ENCODE measurements around the gene CTU2.

The CTU2 gene

DNA sequence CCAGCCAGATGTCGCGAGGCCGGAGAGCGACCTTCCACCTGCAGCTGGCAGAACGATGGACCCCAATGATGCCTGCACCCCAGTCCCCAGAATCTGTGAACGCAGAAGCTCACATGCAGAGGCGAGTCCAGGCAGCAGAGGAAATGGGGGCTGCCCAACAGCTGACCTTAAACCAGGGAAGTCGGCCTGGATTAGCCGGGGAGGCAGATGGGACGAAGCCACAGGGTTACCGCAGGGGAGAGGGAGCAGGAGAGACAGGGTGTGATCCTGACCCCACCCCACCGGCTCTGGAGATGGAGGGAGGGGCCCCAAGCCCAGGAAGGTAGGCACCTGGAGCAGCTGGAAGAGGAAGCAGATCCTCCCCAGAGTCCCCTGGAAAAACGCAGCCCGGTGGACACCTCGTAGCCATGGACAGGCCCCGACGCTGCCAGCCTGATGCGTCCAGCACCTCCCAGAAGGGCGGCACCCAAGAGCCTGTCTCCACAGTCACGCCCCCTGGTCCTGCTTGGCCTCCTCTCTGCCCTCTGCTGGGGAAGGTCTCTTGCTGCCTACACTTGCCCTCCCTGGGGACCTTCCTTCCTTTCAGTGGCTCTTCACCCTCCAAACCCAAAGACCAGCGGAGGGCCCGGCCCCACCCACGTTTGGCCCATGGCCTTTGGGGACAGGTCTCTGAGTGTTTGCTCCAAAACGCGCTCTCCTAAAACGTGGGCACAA is 41.4 kb downstream of the CTU2 start:
- no peak for DNase-seq

DNA sequence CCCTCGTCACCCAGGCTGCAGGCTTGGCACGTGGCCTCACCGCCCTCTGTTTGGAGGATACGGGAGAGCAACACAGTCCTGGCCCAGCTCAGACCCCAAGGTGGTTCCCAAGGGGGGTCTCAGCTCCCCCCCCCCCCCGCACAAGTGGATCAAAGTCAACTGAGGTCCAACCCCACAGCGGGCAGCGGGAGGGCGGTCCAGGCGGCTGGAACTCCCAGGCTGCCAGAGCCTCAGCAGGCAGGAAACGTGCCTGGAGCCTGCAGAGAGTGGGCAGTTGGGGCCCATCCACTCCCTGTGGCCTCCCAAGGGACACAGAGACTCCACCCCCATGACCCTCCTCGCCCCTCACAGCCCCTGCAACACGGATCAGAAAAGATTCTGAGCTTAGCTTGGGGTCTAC is 42.1 kb downstream of the CTU2 start:
- DNase-seq, result no peak

DNA sequence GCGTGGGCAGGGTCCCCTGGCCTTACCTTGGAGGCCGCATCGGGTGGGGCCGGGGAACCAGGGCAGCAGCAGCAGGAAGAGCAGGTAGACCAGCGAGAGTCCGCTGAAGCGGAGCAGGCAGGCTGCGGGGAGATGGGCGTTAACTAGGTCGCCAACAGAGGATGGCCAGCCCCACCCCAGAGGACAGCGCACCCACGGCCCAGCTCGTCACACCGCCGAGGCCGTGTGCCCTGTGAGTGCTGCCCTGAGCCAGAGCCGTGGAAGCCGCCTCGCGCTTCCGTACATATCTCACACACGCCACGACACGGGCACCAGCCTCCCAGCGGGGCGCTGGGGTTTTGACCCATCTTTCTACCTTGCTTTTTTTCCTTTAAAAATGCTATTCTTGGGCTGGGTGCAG is 43.1 kb downstream of the CTU2 start:
- no peak for DNase-seq

DNA sequence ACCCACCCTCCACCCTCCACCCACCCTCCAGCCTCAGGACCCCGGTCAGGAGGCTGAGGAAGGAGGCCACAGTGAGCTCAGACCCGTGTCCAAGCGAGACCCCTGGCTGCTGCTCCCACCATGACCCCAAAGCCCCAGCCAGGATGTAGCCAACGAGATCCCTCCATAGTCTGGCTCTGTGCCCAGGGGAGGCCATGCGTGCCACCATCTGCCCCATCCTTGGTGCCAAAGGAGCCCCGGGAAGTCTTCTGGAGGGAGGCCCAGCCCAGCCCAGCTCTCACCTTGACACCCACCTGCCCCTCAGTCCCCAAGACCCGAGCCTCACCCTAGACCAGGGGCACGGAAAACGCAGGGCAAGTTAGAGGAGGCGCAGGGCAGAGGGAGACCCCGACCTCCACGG is 44.6 kb downstream of the CTU2 start:
- no peak for DNase-seq

DNA sequence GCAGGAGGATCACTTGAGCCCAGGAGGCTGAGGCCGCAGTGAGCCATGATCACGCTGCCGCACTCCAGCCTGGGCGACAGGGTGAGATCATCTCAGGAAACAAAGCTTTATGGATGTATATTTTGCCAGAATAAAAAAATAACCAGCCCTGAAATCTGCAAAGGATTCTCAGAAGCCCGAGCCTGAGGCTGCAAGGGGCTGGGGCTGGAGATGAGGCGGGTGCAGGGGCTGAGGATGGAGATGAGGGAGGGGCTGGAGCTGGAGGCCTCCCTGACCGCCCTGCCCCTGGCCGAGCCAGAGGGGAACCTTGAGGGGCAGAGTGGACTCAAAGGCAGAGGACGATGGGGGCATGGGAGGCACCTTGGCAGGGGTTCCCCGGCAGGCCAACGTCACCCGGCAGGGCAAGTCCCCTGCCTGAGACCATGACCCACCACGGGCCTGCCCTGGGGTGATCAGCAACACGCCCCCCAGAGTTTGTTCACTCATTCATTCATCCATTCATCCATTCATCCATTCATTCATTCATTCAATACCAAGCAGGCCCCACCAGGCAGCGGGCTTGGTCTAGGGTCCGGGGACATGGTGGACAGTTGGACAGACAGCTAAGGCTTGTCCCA is 46.2 kb downstream of the CTU2 start:
- DNase-seq, result no peak

DNA sequence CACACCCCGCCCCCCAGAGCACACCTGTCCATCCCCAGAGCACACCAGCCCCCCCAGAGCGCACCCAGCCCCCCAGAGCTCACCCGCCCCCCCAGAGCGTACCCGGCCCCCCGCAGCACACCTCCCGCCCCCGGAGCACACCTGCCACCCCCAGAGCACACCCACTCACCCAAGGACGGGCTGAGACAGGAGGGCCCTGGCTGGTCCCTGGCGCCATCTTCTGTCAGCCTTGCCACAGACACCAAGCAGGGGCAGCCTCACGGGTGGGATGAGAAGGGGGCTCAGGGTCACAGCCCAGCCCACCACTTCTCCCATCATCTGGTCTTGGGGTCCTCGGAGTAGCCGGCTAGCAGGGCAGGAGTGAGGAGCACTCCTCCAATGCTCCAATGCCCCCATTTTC is 46.9 kb downstream of the CTU2 start:
- no peak for DNase-seq

DNA sequence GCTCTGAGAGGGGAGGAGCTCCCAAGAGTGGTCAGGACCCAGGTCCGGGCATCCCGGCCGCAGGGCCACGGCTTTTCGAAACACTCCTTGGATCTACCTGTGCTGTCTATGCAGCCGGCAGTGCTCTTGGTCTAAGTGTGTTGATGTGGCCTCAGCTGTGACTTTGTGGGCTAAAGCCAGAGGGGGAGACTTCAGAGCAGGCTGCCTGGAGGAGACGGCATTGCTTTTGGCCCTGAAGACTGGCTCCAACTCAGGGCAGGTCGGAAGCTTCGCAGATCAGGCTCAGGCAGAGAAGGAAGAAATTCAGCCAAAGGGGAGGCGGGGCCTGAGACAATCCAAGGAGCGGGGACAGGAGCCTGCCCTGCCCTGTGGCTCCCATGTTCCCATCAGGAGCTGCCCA is 47.3 kb downstream of the CTU2 start:
- no peak for DNase-seq

DNA sequence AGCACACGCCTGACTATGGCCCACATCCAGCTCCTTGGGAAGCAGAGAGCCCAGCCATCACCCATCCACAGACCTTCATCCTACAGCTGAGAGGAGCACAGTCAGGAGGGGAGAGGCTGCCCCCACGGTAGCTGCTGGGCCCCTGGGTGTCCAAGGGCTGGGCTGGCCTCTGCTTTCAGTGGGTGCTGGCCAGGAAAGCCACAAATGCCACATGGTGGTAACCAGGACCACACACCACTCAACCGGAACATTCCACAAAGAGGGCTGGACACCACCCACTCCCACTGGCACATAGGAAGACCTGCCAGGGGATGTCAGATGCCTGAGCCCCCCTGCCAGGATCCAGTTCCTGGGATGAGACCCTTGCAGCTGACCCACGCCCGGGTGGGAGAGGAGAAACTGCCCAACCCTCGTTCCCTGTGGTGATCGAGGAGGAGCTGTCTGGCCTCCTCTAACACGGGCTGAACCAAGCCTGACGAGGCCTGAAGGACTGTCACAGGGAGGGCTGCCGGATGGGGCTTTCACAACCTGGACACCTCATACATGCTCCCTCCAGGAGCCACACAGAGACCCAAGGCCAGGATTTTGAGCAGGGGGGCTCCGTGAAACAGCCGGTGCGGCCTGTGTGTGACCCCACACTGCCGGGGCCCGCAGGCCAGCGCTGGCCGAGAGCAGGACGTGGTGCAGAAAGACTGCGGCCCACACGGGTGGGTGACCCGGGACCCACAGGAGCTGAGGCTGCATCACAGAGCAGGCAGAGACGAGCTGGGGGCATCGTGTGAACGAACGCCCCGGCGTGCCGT is 48.0 kb downstream of the CTU2 start:
- no peak for DNase-seq

DNA sequence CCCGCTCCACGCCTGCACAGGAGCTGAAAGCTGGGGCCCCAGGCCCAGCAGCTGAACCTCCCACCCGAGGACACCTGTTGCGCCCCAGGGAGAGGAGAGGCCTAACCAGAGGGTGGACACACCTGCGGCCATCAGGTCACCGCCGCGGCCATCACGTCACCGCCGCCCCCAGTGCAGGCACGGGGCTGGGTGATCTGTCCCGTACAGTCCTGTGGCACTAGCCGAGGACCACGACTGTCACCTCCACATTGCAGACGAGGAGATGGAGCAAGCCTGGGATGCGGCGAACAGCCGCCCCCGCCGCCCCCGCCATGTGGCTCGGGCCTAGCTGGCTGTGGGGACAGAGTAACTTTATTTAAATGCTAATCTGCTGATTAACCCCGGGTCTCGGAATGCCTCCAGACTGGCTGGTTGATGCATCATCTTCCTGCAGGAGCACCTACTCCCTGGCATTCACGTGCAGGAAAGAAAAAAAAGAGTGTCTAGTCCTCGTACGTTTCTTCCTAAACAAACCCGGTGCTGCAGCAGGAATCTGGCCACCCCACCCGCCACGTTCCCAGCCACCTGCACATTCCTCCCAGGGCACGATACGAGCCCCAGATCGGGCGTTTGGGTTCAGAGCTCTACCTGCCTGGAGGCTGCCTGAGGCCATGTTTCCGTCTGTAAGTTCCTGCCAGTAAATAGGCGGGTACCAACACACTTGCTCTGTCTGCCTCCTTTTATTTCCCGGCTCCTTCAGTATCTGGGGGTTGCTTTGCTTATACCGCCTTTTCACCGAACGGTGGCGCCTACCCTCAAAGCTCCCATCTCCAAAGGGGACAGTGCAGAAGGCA is 48.8 kb downstream of the CTU2 start:
- DNase-seq, result no peak

DNA sequence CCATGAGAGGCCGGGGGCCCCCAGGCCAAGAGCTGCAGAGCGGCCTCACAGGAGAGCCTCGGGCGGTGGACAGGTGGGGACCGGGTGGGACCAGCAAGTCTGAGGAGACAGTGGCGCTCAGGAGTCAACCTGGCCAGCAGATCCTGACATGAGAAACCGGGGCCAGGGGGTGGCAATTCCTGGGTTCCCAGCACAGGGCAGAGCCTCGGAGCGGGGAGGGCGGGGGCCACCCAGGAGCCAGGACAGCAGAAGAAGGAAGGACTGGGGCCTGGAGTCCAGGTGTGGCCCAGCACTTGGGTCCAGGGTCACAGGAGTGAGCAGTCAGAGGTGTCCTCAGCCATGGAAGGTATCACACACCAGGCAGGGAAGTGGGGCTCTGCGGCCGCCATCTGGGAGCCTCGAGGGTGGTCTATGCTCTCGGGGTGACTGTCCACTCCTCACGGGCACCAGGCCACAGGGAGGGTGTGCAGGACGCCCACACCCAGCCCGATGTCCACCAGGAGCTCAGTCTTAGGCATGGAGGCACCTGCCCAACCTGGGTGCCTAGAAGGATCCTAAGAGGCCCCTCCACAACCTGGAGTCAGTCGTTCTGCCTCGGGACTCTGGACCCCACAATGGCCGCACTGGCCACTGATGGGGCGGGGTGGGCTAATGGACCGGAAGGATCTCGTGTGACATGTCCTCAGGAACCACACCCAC is 49.6 kb downstream of the CTU2 start:
- DNase-seq, result no peak

DNA sequence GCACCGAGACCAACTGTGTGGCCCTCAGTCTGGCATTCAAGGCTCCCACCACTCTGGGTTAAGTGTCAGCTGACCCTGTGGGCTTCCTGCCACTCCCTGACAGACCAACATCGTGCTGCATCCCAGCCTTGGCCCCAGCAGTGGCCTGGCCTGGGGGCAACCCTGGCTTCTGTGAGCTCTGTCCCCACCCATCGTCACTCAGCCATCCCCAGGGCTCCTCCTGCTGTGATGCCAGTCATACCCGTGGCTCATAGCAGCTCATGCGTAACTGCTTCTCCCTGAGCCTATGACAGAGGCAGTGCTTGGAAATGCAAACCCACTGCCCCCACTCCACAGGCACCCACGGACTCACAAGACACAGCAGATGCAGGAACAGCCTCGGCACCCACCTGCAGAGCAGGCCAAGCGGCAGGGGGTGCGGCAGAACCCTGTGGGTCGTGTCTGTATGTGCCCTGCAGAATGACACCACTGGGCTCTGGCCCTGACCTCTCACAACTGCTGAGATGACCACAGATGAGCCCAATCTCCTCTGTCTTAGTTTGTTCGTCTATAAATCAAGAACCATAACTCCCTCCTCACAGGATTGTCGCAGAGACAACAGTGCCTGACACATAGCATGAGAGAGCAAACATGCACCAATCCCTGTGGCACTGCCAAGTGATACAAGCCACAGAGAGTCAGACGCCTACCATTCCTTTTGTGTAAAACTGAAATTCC is 52.1 kb downstream of the CTU2 start:
- DNase-seq, result no peak

DNA sequence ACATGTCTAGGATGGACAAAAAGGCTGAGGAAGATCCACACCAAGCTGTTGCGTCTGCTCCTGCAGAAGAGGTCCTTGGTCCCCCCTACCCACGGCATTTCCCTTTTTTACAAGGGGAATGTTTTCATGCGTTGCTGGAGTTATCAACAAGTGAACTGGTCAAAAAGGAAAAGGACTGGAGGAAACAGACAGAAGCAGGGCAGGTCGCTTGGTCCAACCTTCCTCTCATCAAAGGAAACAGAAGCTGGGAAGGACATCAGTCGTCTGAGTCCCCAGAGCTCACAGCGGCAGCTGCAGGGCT is 52.6 kb downstream of the CTU2 start:
- DNase-seq, result no peak

DNA sequence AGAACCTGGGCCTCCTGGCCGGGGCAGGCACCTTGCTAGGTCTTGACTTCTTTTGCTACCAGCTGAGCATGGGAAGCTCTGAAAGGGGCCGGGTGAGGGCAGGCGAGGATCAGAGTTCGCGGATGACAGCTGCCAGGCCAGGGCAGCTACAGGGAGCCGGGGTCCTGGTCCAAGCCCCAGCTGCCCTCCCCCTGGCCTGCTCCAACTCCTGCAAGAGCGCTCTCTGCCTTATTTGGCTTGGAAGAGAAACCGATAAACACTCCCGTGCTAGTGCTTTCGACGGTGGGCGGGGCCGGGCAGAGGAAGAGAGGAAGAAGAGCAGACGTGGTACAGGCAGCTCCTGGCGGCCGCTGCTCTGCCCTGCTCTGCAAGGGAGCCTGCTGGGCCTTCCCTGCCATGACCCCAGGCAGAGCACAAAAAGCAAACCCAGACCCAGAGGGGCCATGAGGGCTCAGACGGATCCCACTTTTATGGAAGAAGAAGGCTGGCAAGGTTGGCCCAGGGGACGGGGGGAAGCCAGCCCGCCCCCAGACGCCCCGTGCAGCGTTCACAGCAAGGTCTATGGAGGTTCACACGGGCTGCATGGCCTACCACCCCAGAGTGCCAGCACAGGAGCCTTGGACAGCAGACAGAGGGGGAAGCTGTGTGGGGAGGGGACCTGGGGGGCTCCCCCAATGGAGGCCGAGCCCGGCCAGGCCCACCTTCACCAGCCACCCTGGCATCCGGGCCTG is 53.1 kb downstream of the CTU2 start:
- DNase-seq, result no peak

DNA sequence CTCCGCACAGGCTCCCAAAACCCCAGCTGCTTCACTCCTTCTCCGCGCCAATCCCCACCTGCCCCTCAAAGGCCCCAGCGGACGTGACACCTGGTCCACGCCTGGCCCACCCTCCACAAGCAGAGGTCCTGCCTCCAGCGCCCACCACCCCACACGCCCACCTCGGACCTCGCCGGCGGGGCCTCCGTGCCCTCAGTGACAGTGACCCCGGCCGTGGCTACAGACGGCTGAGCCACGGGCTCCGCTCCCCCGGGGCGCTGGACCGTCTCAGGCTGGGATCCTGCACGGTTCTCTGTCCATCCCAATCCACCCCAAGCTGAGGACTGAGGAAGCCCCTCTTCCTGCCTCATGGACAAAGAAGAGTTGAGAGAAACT is 53.7 kb downstream of the CTU2 start:
- no peak for DNase-seq

DNA sequence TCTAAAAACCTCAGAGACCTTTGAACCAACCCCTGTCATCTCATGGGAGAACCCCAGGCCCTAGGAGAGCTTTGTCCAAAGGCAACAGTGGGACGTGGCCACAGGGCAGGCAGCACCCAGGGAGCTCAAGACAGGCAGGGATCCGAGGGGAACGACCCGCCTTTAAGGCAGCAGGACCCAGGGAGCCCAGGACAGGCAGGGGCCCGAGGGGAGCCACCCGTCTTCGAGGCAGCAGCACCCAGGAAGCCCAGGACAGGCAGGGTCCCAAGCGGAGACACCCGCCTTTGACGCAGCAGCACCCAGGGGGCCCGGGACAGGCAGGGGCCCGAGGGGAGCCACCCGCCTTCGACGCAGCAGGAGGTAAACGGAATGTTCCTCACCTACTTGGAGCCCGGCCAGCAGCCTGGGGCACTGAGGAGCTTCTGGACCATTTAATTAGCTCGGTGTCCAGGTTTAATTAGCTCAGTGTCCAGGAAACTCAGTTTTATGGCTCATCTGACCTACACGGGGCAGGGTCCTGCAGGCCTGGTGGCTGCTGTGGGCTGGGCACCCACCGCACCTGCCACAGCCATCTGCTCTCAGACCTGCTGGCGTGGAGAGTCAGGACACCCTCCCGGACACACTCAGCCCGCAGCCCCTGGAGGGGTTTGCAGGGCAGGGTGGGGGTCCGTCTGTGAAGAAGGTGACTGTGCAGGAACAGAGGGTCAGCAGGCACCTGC is 54.3 kb downstream of the CTU2 start:
- no peak for DNase-seq

DNA sequence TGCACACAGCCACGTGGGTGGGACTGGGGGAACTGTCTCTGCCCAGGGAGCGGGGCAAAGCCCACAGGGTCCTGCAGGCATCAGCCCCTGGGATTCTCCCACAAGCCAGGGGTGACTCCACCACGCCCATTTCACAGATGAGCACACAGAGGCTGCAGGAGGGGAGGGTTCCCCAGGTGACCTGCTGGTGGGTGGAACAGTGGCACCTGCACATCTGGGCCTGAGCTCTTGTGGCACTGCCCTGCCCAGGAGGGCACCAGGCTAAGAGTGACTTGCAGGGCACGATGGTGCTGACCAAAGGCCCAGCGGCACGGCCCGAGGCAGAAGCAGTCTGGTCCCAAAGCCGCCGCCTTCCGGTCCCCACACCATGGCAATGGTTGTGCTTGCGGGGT is 54.8 kb downstream of the CTU2 start:
- DNase-seq, result no peak

DNA sequence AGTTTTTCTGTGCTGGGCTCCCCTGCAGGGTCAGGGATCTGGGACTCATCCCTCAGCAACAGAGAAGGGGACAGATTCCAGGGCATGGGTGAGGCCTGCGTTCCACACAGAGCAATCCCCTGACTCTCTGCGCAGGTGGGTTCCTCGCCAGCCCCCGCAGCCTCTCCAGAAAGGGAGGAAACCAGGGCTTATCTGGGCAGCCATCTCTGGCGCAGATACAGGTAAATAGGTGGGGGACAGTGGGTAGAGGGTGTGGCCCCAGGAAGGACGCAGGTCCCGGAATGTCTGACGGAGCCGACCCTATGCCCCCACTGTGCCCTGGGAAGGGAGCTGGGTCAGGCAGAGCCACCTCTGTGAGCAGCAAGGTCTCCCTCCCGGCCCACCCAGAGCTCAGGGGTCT is 55.5 kb downstream of the CTU2 start:
- DNase-seq, result no peak

DNA sequence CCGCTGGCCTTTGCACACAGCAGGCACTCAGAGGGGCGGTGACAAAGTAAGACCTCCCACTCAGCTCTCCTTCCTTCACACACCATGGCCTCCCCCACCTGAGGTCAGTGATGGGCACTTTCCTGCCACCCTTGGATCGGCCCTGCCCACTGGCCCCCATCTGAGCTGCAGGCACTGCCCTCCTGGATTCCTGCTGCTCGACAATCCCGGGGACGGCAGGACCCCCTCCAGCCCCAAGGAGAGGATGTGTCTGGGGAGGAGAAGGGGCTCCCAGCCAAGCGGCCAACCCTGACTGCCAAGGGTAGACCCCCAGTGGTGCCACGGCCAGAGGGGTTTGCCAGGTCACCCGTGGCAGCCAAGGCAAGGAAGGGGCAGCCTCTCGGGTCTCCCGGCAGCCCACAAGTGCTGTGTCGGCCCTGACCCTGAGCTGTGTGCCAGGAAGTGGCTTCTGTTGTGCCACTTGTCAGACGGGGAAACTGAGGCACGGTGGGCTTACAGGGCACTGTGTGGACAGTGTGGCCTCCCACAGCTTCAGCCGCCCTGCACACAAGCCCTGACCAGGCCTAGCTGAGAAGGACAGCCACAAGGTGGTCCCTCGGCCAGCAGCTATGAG is 56.1 kb downstream of the CTU2 start:
- no peak for DNase-seq

DNA sequence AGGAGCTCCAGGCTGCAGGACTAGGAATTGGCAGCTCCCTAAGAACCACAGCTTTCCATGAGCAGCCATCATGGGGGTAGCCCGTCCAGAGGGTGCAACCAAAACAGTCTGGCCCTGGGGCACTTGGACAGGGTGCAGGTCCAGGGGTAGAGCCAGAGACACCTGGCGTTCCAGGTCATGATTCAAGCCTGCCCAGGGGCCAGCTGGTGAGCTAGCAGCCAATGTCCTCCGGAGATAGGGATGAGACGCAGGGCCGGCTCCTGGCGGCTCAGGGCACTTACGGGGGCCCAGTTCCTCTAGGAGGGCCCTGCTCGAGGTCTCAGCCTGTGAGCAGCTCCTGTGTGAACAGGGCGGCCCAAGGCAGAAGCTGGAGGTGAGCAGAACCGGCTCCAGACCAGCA is 56.6 kb downstream of the CTU2 start:
- DNase-seq, result no peak

DNA sequence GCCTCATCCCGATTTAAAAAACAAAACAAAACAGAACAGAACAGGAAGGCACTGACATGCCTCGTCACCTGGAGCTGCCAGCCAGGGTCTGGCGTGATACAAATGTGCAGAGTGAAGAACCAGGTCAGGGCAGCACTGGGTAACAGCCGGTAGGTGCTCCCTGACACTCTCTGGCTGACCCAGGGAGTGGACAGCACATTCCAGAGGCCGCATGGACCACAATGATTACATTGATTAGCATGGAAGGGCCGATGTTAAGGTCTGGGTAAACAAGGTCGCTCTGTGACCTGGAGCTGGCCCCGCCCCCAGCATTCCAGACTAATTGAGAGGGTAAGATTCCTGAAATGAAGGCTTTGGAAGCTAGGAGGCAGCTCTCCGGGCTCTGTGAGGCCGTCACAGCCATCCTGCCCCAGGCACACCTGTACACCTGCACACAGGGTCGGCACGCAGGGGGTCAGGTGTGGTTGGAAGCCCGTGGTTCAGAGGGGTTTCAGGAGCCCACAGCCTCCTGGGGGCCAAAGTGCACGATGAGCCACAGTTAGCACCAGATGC is 57.3 kb downstream of the CTU2 start:
- DNase-seq, result no peak

Measured in GOT3 (cell line).